ENCODE measurements around the gene BORCS5.
"Not testable (repeated sequence)": the region's sequence is repeated elsewhere in the genome, so short reads cannot be mapped to it uniquely, and the experiment has no call there.

BORCS5 gene

GRCh38 chr12:12467688-12468261 lies 110.9 kb downstream of the BORCS5 start:
- POLR2A ChIA-PET = no interaction called here
- DNase-seq (ENCODE audit: extremely low spot score) = no peak

DNA sequence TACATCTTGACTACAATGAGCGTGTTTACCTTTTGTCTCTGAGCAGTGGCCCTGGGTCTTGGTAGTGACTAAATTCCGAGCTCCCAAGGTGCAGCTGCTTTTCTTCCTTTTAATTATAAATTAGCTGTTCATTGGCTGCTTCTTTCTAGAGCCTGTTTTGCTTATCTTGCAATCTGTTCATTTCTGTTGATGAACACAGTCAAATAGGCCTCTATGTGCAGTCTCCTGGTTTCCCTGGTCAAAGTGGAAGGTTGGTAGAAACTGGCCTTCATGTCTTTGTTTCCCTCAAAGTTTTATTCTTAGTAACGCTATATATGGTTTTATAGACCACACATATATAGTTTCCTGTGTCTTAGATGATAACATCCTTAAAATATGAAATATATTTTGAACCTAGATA lies 111.7 kb downstream of the BORCS5 start:
- CTCF ChIA-PET = interaction anchor here (1.4 kb wide), 1 partner anchor 92 kb away, joined by 3 read pairs; no protein-coding TSS in a partner anchor
- POLR2A ChIA-PET = no interaction called here
- TF ChIP-seq, protein P1, sequence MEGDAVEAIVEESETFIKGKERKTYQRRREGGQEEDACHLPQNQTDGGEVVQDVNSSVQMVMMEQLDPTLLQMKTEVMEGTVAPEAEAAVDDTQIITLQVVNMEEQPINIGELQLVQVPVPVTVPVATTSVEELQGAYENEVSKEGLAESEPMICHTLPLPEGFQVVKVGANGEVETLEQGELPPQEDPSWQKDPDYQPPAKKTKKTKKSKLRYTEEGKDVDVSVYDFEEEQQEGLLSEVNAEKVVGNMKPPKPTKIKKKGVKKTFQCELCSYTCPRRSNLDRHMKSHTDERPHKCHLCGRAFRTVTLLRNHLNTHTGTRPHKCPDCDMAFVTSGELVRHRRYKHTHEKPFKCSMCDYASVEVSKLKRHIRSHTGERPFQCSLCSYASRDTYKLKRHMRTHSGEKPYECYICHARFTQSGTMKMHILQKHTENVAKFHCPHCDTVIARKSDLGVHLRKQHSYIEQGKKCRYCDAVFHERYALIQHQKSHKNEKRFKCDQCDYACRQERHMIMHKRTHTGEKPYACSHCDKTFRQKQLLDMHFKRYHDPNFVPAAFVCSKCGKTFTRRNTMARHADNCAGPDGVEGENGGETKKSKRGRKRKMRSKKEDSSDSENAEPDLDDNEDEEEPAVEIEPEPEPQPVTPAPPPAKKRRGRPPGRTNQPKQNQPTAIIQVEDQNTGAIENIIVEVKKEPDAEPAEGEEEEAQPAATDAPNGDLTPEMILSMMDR (IDR thresholded peaks at IDR 0.05; ENCODE audit: control extremely low read depth, extremely low read depth, low read depth, missing control alignments) = no peak
- no peak for DNase-seq (ENCODE audit: extremely low spot score)

More at GRCh38 chr12:12467688-12468261, 110.9 kb downstream of the BORCS5 start:
- TF ChIP-seq, protein P1 (IDR thresholded peaks at IDR 0.05; ENCODE audit: control extremely low read depth, extremely low read depth, low read depth, missing control alignments) = no peak
- CTCF ChIA-PET = interaction anchor here (1.4 to 1.6 kb wide), 2 partner anchors 9 to 91 kb away, joined by 3 to 4 read pairs; no protein-coding TSS in a partner anchor

DNA sequence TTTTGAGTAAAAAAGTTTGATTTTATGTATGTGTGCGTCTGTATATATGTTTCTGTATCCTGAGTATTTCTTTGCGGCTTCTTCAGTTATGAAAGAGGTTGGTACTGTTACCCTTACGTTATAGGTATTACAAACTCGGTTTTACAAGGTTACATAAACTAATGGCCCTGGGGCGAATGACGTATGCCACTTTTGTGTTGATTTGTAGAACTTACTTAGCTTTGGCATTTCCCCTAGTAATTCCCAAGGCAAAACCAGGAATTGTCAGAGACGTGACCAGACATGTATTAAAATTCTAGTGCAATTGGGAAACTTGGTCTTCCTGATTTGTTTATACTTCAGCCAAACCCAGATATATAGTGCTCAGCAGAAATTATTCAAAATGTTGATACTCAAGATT lies 112.5 kb downstream of the BORCS5 start:
- CTCF ChIA-PET = interaction anchor here (1.2 kb wide), 1 partner anchor 71 kb away, joined by 3 read pairs; no protein-coding TSS in a partner anchor
- POLR2A ChIA-PET = no interaction called here
- DNase-seq (ENCODE audit: extremely low spot score) = no peak
- TF ChIP-seq, protein P1 (IDR thresholded peaks at IDR 0.05; ENCODE audit: control extremely low read depth, extremely low read depth, low read depth, missing control alignments) = no peak

DNA sequence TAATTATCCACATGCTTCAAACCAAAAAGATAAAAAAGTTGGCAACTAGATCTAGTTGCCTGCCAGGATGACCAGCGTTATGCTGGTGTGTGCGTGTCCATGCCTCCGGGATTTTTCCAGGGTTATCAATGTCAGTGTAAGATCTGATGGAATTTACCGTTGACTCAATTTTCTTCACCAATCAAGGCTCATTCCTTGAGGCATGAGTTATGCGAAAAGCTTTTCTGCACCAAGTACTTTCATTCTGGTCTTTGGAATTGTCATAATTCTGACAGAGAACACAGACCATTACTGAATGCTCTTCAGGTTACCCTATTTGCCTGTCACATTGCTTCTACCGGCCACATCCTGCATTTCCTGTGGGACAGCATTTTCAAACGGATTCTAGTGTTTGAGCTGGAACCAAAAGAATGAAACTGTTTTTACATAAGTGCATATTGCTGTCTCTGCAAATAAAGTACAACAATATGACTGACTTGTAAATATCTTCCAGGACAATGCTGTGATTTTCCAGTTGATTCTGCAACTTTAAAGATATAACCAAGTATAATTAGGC lies 114.0 kb downstream of the BORCS5 start:
- ChIA-PET CTCF (interaction anchor here (1.2 to 1.6 kb wide), 3 partner anchors 8 to 94 kb away, joined by 3 to 4 read pairs (median 4); no protein-coding TSS in a partner anchor), POLR2A (no interaction called here)
- DNase-seq (ENCODE audit: extremely low spot score) = no peak
- TF ChIP-seq, protein P1 (IDR thresholded peaks at IDR 0.05; ENCODE audit: control extremely low read depth, extremely low read depth, low read depth, missing control alignments) = no peak

DNA sequence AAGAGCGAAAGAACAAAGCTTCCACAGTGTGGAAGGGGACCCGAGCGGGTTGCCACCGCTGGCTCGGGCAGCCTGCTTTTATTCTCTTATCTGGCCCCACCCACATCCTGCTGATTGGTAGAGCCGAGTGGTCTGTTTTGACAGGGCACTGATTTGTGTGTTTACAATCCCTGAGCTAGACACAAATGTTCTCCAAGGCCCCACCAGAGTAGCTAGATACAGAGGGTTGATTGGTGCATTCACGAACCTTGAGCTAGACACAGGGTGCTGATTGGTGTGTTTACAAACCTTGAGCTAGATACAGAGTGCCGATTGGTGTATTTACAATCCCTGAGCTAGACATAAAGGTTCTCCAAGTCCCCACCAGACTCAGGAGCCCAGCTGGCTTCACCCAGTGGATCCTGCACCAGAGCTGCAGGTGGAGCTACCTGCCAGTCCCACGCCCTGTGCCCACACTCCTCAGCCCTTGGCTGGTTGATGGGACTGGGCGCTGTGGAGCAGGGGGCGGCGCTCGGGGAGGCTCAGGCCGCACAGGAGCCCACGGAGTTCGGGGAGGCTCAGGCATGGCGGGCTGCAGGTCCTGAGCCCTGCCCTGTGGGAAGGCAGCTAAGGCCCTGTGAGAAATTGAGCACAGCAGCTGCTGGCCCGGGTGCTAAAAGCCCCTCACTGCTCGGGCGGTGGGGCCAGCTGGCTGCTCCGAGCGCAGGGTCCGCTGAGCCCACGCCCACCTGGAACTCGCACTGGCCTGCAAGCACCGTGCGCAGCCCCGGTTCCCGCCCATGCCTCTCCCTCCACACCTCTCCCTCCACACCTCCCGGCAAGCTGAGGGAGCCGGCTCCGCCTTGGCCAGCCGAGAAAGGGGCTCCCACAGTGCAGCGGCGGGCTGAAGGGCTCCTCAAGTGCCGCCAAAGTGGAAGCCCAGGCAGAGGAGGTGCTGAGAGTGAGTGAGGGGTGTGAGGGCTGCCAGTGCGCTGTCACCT lies 115.4 kb downstream of the BORCS5 start:
- POLR2A ChIA-PET = interaction anchor here (1.2 kb wide), 1 partner anchor 10 kb away, joined by 4 read pairs; no protein-coding TSS in a partner anchor
- CTCF ChIA-PET = interaction anchor here (1.6 kb wide), 2 partner anchors 10 to 15 kb away, joined by 3 to 4 read pairs; no protein-coding TSS in a partner anchor
- DNase-seq (ENCODE audit: extremely low spot score) = not testable (repeated sequence)

DNA sequence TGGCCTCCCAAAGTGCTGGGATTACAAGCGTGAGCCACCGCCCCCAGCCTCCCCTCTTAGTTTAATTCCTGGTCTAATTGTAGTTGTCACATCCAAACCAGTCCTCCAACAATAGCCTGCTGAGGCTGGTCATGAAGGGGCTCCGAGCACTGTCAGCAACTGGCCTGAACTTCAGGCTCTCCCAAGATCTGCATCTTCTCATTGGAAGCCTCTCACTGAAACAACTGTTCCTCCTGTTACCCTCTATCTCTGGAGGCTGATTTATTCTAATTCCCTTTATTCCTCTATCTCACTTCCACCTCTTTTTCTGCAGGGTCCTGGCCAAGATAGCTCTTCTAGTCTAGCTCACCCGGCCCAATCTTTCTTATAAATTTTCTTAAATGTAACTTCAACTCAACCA lies 116.3 kb downstream of the BORCS5 start:
- DNase-seq (ENCODE audit: extremely low spot score) = no peak
- TF ChIP-seq, protein P1 (IDR thresholded peaks at IDR 0.05; ENCODE audit: control extremely low read depth, extremely low read depth, low read depth, missing control alignments) = no peak
- ChIA-PET POLR2A (interaction anchor here (1.2 to 2.0 kb wide), 2 partner anchors 11 to 13 kb away, joined by 4 to 10 read pairs; no protein-coding TSS in a partner anchor), CTCF (interaction anchor here (0.9 to 4.3 kb wide), 9 partner anchors 8 to 190 kb away, joined by 3 to 34 read pairs (median 5); no protein-coding TSS in a partner anchor)

Measured in GM10248 (cell line).